ENCODE data around the gene AK3. TPM values are rescaled to one million over a fixed set of nuclear protein-coding genes. Genes with fewer than 3 reads are reported as not detected.

Gene AK3
- total and polyA plus RNA-seq, 9 of the 15 experiments (the other 6 are each of a cell fraction or from before 2014, with no cell fraction given) = 12.2 to 78.6 (median 41.8) TPM

GRCh38 chr9:4662108-4662988 is 78.7 kb downstream of the AK3 start, which contains the start of gene PLPP6:
Gene PLPP6 (plus strand): TSS chr9:4662294. CDS start chr9:4662376, 82 bp downstream.
- FAIRE-seq (peak; percentile 69), ATAC-seq (peak; percentile 98), DNase-seq (ENCODE audit: extremely low read depth in 1 of 4, low spot score in 3 of 4) (peak; percentile 75 to 86 (median 80))
- under 1% methylated on average over 28 of the region's 70 CpGs for WGBS (ENCODE audit: insufficient coverage, low coverage, missing lambda C conversion rate)
- ChIA-PET POLR2A (interaction anchor here (0.6 to 1.6 kb wide), 3 partner anchors 15 to 1057 kb away, joined by 3 read pairs; no protein-coding TSS in a partner anchor), CTCF (ENCODE audit: low intra/inter-chr PET ratio) (no interaction called here)
- no TSS peak for BruUV-seq (replicated peaks)
- intact Hi-C loops (cut with micrococcal nuclease) (loop anchor here (2.0 to 5.0 kb wide), 2 partner anchors 78 to 325 kb away; partner anchors contain the start of genes AK3 and JAK2), in situ Hi-C loops (cut with MboI) (no loop called here)
- Histone ChIP-seq H3K4me2 (ENCODE audit: insufficient read depth, low read length) (peak within 1 kb of the TSS; percentile 90), H2AFZ (ENCODE audit: low read depth, low read length) (peak within 1 kb of the TSS; percentile 91), H3K27me3 (ENCODE audit: control insufficient read depth in 2 of 2, insufficient read depth in 2 of 2, low read length in 2 of 2) (no peaks in the 10 kb centered on the region), H3K4me3 (peak within 1 kb of the TSS; percentile 86), H3K36me3 (ENCODE audit: control insufficient read depth, insufficient read depth, low read length) (no peaks in the 10 kb centered on the region), H3K27ac (ENCODE audit: extremely low read depth, low read depth, low read length) (peak within 1 kb of the TSS; percentile 69), H3K9me3 (replicated peaks; ENCODE audit: control insufficient read depth, insufficient read depth, low read depth, low read length) (no peaks in the 10 kb centered on the region), H4K20me1 (replicated peaks; ENCODE audit: control insufficient read depth, insufficient read depth, low read length) (no peaks in the 10 kb centered on the region), H3K9me1 (ENCODE audit: control insufficient read depth, insufficient read depth, low read length) (no peaks in the 10 kb centered on the region), H3K4me1 (replicated peaks in 1 of 2; ENCODE audit: control insufficient read depth in 2 of 2, insufficient read depth in 2 of 2, low read length in 2 of 2) (peaks cover 10 to 19% of the 10 kb centered on the region in 2 experiments; a peak in 4 of 5 replicates), H3K79me2 (ENCODE audit: control insufficient read depth, insufficient read depth, low read length) (peaks cover 14% of the 10 kb centered on the region), H3K9ac (ENCODE audit: insufficient read depth in 1 of 2, low read depth in 2 of 2, low read length in 2 of 2) (peak within 1 kb of the TSS; percentile 70 to 95)
- TF ChIP-seq ETS2 (tag; IDR thresholded peaks at IDR 0.05; ENCODE audit: borderline replicate concordance, poor library complexity, severe bottlenecking) = no peak
- TF ChIP-seq ZNF239 (CRISPR knock-in tag; IDR thresholded peaks at IDR 0.05) = no peak
- TF ChIP-seq, protein P1, sequence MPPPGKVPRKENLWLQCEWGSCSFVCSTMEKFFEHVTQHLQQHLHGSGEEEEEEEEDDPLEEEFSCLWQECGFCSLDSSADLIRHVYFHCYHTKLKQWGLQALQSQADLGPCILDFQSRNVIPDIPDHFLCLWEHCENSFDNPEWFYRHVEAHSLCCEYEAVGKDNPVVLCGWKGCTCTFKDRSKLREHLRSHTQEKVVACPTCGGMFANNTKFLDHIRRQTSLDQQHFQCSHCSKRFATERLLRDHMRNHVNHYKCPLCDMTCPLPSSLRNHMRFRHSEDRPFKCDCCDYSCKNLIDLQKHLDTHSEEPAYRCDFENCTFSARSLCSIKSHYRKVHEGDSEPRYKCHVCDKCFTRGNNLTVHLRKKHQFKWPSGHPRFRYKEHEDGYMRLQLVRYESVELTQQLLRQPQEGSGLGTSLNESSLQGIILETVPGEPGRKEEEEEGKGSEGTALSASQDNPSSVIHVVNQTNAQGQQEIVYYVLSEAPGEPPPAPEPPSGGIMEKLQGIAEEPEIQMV (tag; conservative IDR thresholded peaks at IDR 0.05; ENCODE audit: low read depth) = 0 out of 2 replicates have a peak, but pooled peaks have one; percentile 31
- peak; percentile 67; the same call in 1 of the 2 replicates for TF ChIP-seq SPI1 (IDR thresholded peaks at IDR 0.05; ENCODE audit: borderline replicate concordance, low read depth, low read length)
- TF ChIP-seq MTA3 (IDR thresholded peaks at IDR 0.05; ENCODE audit: borderline replicate concordance) = 0 out of 2 replicates have a peak, but pooled peaks have one; percentile 26
- TF ChIP-seq FOXM1 (IDR thresholded peaks at IDR 0.05; ENCODE audit: low read depth) = no peak
- TF ChIP-seq FOXM1 (CRISPR knock-in tag; IDR thresholded peaks at IDR 0.05; ENCODE audit: low read depth) = no peak
- TF ChIP-seq CXXC5 (CRISPR knock-in tag; IDR thresholded peaks at IDR 0.05) = peak; percentile 31; the same call in 1 of the 2 replicates
- TF ChIP-seq ZNF589 (CRISPR knock-in tag; IDR thresholded peaks at IDR 0.05; ENCODE audit: low read depth) = no peak
- TF ChIP-seq, protein P2, sequence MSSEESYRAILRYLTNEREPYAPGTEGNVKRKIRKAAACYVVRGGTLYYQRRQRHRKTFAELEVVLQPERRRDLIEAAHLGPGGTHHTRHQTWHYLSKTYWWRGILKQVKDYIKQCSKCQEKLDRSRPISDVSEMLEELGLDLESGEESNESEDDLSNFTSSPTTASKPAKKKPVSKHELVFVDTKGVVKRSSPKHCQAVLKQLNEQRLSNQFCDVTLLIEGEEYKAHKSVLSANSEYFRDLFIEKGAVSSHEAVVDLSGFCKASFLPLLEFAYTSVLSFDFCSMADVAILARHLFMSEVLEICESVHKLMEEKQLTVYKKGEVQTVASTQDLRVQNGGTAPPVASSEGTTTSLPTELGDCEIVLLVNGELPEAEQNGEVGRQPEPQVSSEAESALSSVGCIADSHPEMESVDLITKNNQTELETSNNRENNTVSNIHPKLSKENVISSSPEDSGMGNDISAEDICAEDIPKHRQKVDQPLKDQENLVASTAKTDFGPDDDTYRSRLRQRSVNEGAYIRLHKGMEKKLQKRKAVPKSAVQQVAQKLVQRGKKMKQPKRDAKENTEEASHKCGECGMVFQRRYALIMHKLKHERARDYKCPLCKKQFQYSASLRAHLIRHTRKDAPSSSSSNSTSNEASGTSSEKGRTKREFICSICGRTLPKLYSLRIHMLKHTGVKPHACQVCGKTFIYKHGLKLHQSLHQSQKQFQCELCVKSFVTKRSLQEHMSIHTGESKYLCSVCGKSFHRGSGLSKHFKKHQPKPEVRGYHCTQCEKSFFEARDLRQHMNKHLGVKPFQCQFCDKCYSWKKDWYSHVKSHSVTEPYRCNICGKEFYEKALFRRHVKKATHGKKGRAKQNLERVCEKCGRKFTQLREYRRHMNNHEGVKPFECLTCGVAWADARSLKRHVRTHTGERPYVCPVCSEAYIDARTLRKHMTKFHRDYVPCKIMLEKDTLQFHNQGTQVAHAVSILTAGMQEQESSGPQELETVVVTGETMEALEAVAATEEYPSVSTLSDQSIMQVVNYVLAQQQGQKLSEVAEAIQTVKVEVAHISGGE (CRISPR knock-in tag; IDR thresholded peaks at IDR 0.05) = peak; percentile 80 to 95 (median 93); a peak in 5 of 6 replicates
- TF ChIP-seq CSDE1 (IDR thresholded peaks at IDR 0.05) = no peak
- TF ChIP-seq TCF3 (CRISPR knock-in tag; IDR thresholded peaks at IDR 0.05) = no peak
- no peak for TF ChIP-seq PRPF4 (IDR thresholded peaks at IDR 0.05; ENCODE audit: insufficient read depth, low read depth, low read length, poor library complexity, severe bottlenecking)
- peak; percentile 54 for TF ChIP-seq SAP30 (IDR thresholded peaks at IDR 0.05; ENCODE audit: borderline replicate concordance, insufficient read depth, low read depth, low read length, poor library complexity, severe bottlenecking)

Data from K562 (cell line).